B cell (primary cell): ENCODE measurements around the gene FAM222A. TPM values are rescaled to one million over a fixed set of nuclear protein-coding genes. Genes with fewer than 3 reads are reported as not detected.

Experiments used
- ATAC-seq: fragments of 200-7000 bp; cut with Tn5 transposase; one replicate; pipeline ENCODE4 v1.10.0; 2021; ENCODE audit warnings: low read depth, mild to moderate bottlenecking, moderate number of reproducible peaks, moderate library complexity
- CTCF ChIA-PET: fragments of 350-600 bp; sonication (Branson Sonifier 250); formaldehyde crosslinking; loops from one replicate; lab custom pipeline; 2021; ENCODE audit warnings: antibody characterized with exemption, inconsistent platforms; lab: Charles Lee
- POLR2A ChIA-PET: fragments of 350-600 bp; sonication (Branson Sonifier 250); formaldehyde crosslinking; loops from one replicate; lab custom pipeline; 2021; ENCODE audit warnings: antibody characterized with exemption; lab: Charles Lee
- DNase-seq: peaks from one replicate; pipeline ENCODE4 v3.0.0; 2013
- H2AFZ ChIP-seq: 2 replicates; pipeline ENCODE4 v1.6.1; 2012; ENCODE audit warnings: mild to moderate bottlenecking, low read depth, low read length; ENCODE audit not compliant: insufficient read depth, poor library complexity, severe bottlenecking
- H3K27ac ChIP-seq, 2 donors: 1 replicate in 1 of 2; 2 replicates in 1 of 2; pipeline ENCODE4 v1.5.1; 2012 to 2013; ENCODE audit warnings: low read length in 2 of 2, mild to moderate bottlenecking in 2 of 2, moderate library complexity in 1 of 2
- H3K27me3 ChIP-seq, 4 experiments: fragments of 200-600 bp in 1 of 4; sonication (generic) in 1 of 4; replicated peaks in 1 of 4; 1 replicate in 2 of 4; 2 replicates in 2 of 4; pipeline versions ENCODE4 v1.6.1 to v1.7.0; 2013 to 2016; ENCODE audit warnings: low read length in 3 of 4, mild to moderate bottlenecking in 2 of 4, mixed read lengths in 1 of 4, moderate library complexity in 1 of 4; ENCODE audit not compliant: insufficient read depth in 4 of 4, control insufficient read depth in 3 of 4; ENCODE audit errors: control extremely low read depth in 1 of 4
- H3K36me3 ChIP-seq, 2 experiments: replicated peaks in 1 of 2; 1 replicate in 1 of 2; 2 replicates in 1 of 2; pipeline versions ENCODE4 v1.6.1 to v1.7.1; 2013; ENCODE audit warnings: low read length in 1 of 2; ENCODE audit not compliant: insufficient read depth in 2 of 2, control insufficient read depth in 1 of 2; ENCODE audit errors: control extremely low read depth in 1 of 2, extremely low read depth in 1 of 2
- H3K4me1 ChIP-seq, 2 donors: fragments of 200-600 bp in 1 of 2; sonication (generic) in 1 of 2; 1 replicate in 1 of 2; 2 replicates in 1 of 2; pipeline versions ENCODE4 v1.5.1 to v1.6.1; 2013 to 2017; ENCODE audit warnings: low read length in 2 of 2; ENCODE audit not compliant: control insufficient read depth in 2 of 2, insufficient read depth in 2 of 2
- H3K4me2 ChIP-seq: replicated peaks from 2 replicates; pipeline ENCODE3; 2012; ENCODE audit warnings: mild to moderate bottlenecking, low read depth, low read length; ENCODE audit not compliant: poor library complexity, severe bottlenecking
- H3K4me3 ChIP-seq, 5 experiments: fragments of 200-600 bp in 1 of 5; sonication (generic) in 1 of 5; 1 replicate in 3 of 5; 2 replicates in 2 of 5; pipeline versions ENCODE4 v1.5.1 to v1.7.0; 2011 to 2016; ENCODE audit warnings: low read length in 4 of 5, mild to moderate bottlenecking in 4 of 5, low read depth in 2 of 5, control low read depth in 1 of 5, moderate library complexity in 1 of 5; ENCODE audit not compliant: insufficient read depth in 1 of 5; ENCODE audit errors: control extremely low read depth in 1 of 5, extremely low read depth in 1 of 5
- H3K79me2 ChIP-seq: fragments of 200-600 bp; sonication (generic); one replicate; pipeline ENCODE4 v1.6.0; 2016; ENCODE audit warnings: low read length; ENCODE audit not compliant: control insufficient read depth, insufficient read depth
- H3K9ac ChIP-seq: fragments of 200-600 bp; sonication (generic); 2 replicates; pipeline ENCODE4 v1.6.1; 2017; ENCODE audit warnings: mild to moderate bottlenecking, low read length, moderate library complexity
- H3K9me3 ChIP-seq, 3 donors: one replicate each; pipeline versions ENCODE4 v1.6.1 to v1.7.1; 2013; ENCODE audit warnings: low read length in 2 of 3; ENCODE audit not compliant: control insufficient read depth in 2 of 3, insufficient read depth in 1 of 3; ENCODE audit errors: control extremely low read depth in 1 of 3
- H4K20me1 ChIP-seq: 2 replicates; pipeline ENCODE4 v1.6.0; 2012; ENCODE audit warnings: mild to moderate bottlenecking, low read length; ENCODE audit not compliant: insufficient read depth, control insufficient read depth, poor library complexity, severe bottlenecking
- H3K27ac Mint-ChIP-seq: one replicate; pipeline ENCODE4 v1.8.0; 2021; ENCODE audit warnings: mixed read lengths
- H3K27me3 Mint-ChIP-seq: one replicate; pipeline ENCODE4 v1.8.0; 2021; ENCODE audit warnings: mixed read lengths
- H3K4me1 Mint-ChIP-seq: one replicate; pipeline ENCODE4 v1.8.0; 2021; ENCODE audit warnings: mixed read lengths
- H3K4me3 Mint-ChIP-seq: one replicate; pipeline ENCODE4 v1.8.0; 2021; ENCODE audit warnings: mixed read lengths
- H3K9me3 Mint-ChIP-seq: one replicate; pipeline ENCODE4 v1.8.0; 2022; ENCODE audit warnings: mixed read lengths; ENCODE audit not compliant: insufficient read depth
- EZH2 ChIP-seq: IDR thresholded peaks from 2 replicates; pipeline ENCODE4 v1.6.1; 2012; ENCODE audit warnings: borderline replicate concordance, low read depth, mild to moderate bottlenecking, moderate library complexity, low read length; ENCODE audit not compliant: insufficient read depth, poor library complexity, severe bottlenecking
- WGBS: methylation state at CpG from one replicate; pipeline ENCODE4 v1.1.5; 2013; ENCODE audit warnings: missing lambda C conversion rate; ENCODE audit not compliant: insufficient coverage; 5-methylcytosine and 5-hydroxymethylcytosine counted together
- intact Hi-C: fragments of 100-400 bp; cut with micrococcal nuclease; formaldehyde crosslinking; loops from one replicate; pipeline ENCODE4 v1.10.0; 2022
- polyA plus RNA-seq: library from polyadenylated mRNA; depleted of rRNA; stranded (reverse); fragments of >200 nt; gene quantifications from 2 replicates; pipeline ENCODE4 v1.2.3, GENCODE V29; 2012
- total RNA-seq, 2 donors: library from RNA; stranded (reverse); fragments of 120-200 nt in 1 of 2; gene quantifications; 1 replicate in 1 of 2; 2 replicates in 1 of 2; pipeline versions ENCODE4 v1.2.3 to v1.2.4, GENCODE V29; 2013 to 2022
- TF ChIP-seq, protein P1 (sequence below): fragments of 200-600 bp; IDR thresholded peaks from one replicate; pipeline ENCODE4 v1.8.0; 2022; ENCODE audit warnings: antibody characterized with exemption, mild to moderate bottlenecking

FAM222A gene
- total and polyA plus RNA-seq, 2 donors (not counting 1 experiment from before 2014, with no cell fraction given) = 0.49 to 4.6 TPM

DNA sequence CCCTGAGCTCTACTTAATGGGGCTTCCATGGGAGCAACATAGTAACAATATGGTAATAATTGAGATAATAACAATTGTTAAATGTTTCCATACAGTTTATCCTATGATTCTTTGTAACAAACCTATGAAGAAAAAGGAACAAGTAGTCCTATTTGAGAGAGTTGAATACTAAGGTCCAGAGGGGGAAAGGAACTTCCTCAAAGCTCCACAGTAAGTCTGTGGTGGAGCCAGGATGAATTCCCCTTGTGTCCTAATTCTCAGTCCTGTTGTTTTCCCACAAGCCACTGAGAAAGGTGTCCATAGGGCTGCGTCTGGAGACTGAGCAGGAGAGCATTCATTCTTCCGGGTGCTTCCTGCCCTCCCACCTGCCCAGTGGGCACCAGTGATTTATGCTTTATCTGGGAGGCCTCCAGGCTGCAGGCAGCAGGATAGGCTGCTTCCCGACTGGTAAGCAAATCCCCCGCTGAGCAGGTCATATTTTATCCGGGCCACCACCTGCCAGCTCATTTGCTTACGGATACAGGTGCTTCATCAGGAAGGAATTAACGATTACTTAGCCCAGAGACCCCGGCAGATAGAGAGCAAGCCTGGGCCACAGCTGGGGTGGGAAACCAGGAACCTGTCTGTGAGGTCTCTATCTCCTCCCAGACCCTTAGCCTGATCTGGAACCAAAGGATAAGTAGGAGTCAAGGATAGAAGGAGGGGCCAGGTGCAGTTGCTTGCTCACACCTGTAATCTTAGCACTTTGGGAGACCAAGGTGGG is 33.9 kb upstream of the FAM222A start:
- Histone ChIP-seq H3K9me3 (no peaks in the 10 kb centered on the region), H2AFZ (no peak overlapping the region), H3K79me2 (no peaks in the 10 kb centered on the region), H3K4me2 (no peak overlapping the region), H3K27ac (no peak overlapping the region), H3K36me3 (no peaks in the 10 kb centered on the region), H3K4me3 (no peak overlapping the region), H3K4me1 (no peaks in the 10 kb centered on the region), H3K9ac (no peak overlapping the region), H4K20me1 (no peaks in the 10 kb centered on the region), H3K27me3 (peaks cover 0 to 11% (median 0%) of the 10 kb centered on the region in 4 experiments)
- ChIA-PET CTCF (interaction anchor here (1.2 kb wide), 1 partner anchor 106 kb away, joined by 3 read pairs; the partner anchor contains the start of gene MVK), POLR2A (interaction anchor here (0.6 kb wide), 1 partner anchor 21 kb away, joined by 5 read pairs; no protein-coding TSS in a partner anchor)
- DNase-seq (no peak), ATAC-seq (no peak)
- no peaks in the 10 kb centered on the region for H3K4me1 Mint-ChIP-seq
- TF ChIP-seq, protein P1, sequence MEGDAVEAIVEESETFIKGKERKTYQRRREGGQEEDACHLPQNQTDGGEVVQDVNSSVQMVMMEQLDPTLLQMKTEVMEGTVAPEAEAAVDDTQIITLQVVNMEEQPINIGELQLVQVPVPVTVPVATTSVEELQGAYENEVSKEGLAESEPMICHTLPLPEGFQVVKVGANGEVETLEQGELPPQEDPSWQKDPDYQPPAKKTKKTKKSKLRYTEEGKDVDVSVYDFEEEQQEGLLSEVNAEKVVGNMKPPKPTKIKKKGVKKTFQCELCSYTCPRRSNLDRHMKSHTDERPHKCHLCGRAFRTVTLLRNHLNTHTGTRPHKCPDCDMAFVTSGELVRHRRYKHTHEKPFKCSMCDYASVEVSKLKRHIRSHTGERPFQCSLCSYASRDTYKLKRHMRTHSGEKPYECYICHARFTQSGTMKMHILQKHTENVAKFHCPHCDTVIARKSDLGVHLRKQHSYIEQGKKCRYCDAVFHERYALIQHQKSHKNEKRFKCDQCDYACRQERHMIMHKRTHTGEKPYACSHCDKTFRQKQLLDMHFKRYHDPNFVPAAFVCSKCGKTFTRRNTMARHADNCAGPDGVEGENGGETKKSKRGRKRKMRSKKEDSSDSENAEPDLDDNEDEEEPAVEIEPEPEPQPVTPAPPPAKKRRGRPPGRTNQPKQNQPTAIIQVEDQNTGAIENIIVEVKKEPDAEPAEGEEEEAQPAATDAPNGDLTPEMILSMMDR = no peak
- no peak for TF ChIP-seq EZH2
- peaks cover 25% of the 10 kb centered on the region for H3K27me3 Mint-ChIP-seq
- H3K27ac Mint-ChIP-seq = no peak overlapping the region
- intact Hi-C loops = no loop called here
- 47% methylated on average over 8 of the region's 8 CpGs for WGBS
- H3K4me3 Mint-ChIP-seq = no peak overlapping the region
- H3K9me3 Mint-ChIP-seq = no peaks in the 10 kb centered on the region

DNA sequence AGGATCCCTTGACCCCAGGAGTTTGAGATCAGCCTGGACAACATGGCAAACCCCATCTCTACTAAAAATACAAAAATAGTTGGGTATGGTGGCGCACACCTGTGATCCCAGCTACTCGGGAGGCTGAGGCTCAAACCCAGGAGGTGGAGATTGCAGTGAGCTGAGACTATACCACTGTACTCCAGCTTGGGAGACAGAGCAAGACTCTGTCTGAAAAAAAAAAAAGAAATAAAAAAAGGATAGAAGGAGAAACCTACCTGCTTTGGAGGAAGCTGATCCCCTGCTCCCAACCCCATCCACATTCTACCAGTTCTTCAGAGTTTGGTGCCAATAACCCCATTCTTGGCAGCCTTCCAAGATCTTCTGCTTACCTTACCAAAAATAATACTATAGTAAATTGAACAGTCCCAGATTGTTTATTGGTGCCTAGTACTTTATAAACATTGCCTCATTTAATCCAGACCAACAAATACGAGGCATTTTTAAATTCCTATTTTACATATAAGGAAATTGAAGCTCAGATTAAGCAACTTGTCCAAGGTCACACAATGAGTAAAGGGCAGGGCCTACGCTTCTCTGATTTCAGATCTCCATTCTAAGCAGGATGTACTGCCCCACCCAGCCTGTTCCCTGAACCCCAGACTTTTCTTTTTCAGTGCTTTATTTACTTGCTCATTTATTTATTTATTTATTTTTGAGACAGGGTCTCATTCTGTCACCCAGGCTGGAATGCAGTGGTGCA is 33.2 kb upstream of the FAM222A start:
- Mint-ChIP-seq H3K9me3 (no peaks in the 10 kb centered on the region), H3K27me3 (peaks cover 22% of the 10 kb centered on the region), H3K4me1 (no peaks in the 10 kb centered on the region), H3K4me3 (no peak overlapping the region), H3K27ac (no peak overlapping the region)
- no peaks in the 10 kb centered on the region for H4K20me1 ChIP-seq
- no peaks in the 10 kb centered on the region for H3K36me3 ChIP-seq
- no peak overlapping the region for H3K27ac ChIP-seq
- CTCF ChIA-PET = no interaction called here
- TF ChIP-seq, protein P1 = no peak
- no peak for TF ChIP-seq EZH2
- POLR2A ChIA-PET = no interaction called here
- intact Hi-C loops = no loop called here
- ATAC-seq (no peak), DNase-seq (no peak)
- no peak overlapping the region for H3K9ac ChIP-seq
- H2AFZ ChIP-seq = no peak overlapping the region
- WGBS = no CpG with 5 or more reads among the region's 4 CpGs
- H3K4me1 ChIP-seq = no peaks in the 10 kb centered on the region
- peaks cover 0 to 11% (median 0%) of the 10 kb centered on the region in 4 experiments for H3K27me3 ChIP-seq
- H3K4me2 ChIP-seq = no peak overlapping the region
- no peak overlapping the region for H3K4me3 ChIP-seq
- no peaks in the 10 kb centered on the region for H3K9me3 ChIP-seq
- no peaks in the 10 kb centered on the region for H3K79me2 ChIP-seq
